GM18907 (cell line): ENCODE data around the gene HJURP.

Source experiments
- ATAC-seq: cut with Tn5 transposase; IDR thresholded peaks from one replicate; pipeline ENCODE4 v1.9.1; 2021; ENCODE audit warnings: mild to moderate bottlenecking, moderate library complexity; ENCODE audit not compliant: unreplicated experiment

HJURP gene

GRCh38 chr2:233832414-233832813, 21.9 kb downstream of the HJURP start:
- ATAC-seq, result no peak

- ATAC-seq, result no peak
Observed at GRCh38 chr2:233831861-233832260, 22.5 kb downstream of the HJURP start.

GRCh38 chr2:233831011-233831721, 23.2 kb downstream of the HJURP start:
- no peak for ATAC-seq

GRCh38 chr2:233830111-233830802, 24.1 kb downstream of the HJURP start:
- ATAC-seq, result no peak

GRCh38 chr2:233829193-233830110, 24.9 kb downstream of the HJURP start:
- no peak for ATAC-seq

GRCh38 chr2:233828546-233829192, 25.7 kb downstream of the HJURP start:
- no peak for ATAC-seq

GRCh38 chr2:233824373-233824772, 30.0 kb downstream of the HJURP start:
- no peak for ATAC-seq

GRCh38 chr2:233823731-233824121, 30.6 kb downstream of the HJURP start:
- ATAC-seq, result no peak

- no peak for ATAC-seq
Observed at GRCh38 chr2:233822781-233823730, 31.3 kb downstream of the HJURP start.

GRCh38 chr2:233822101-233822771, 32.1 kb downstream of the HJURP start:
- no peak for ATAC-seq

GRCh38 chr2:233821709-233822100, 32.6 kb downstream of the HJURP start:
- ATAC-seq, result no peak

GRCh38 chr2:233821196-233821595, 33.1 kb downstream of the HJURP start:
- no peak for ATAC-seq

GRCh38 chr2:233820774-233821105, 33.6 kb downstream of the HJURP start:
- no peak for ATAC-seq

GRCh38 chr2:233819884-233820773, 34.2 kb downstream of the HJURP start:
- no peak for ATAC-seq

- no peak for ATAC-seq
Observed at GRCh38 chr2:233818639-233819621, 35.4 kb downstream of the HJURP start.

GRCh38 chr2:233817995-233818638, 36.2 kb downstream of the HJURP start:
- no peak for ATAC-seq
